Epithelial cell of prostate (primary cell): ENCODE data around the gene DENND4B.
A peak's percentile ranks its signal among the peaks of the same experiment; 100 is the strongest.

ENCODE experiments used
- DNase-seq: peaks from one replicate; pipeline ENCODE4 v3.0.0-alpha.2; 2011; ENCODE audit warnings: low read depth, low spot score
- H3K27ac ChIP-seq: fragments of 450-650 bp; 2 replicates; pipeline ENCODE4 v1.5.1; 2017; ENCODE audit warnings: mild to moderate bottlenecking

Gene DENND4B

DNA sequence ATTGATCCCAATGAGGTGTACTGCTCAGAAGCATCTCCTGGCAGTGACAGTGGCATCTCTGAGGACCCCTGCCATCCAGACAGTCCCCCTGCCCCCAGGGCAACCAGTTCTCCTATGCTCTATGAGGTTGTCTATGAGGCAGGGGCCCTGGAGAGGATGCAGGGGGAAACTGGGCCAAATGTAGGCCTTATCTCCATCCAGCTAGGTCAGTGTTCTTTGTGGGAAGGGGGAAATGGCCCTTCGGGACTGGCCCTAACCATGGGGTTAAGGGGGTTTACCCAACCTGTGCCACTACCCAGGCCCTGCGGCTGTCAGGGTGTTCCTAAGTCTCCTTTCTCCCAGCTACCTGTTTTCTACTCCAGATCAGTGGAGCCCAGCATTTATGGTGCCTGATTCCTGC lies 22.5 kb upstream of the DENND4B start:
- no peak overlapping the region for H3K27ac ChIP-seq
- DNase-seq, result no peak

DNA sequence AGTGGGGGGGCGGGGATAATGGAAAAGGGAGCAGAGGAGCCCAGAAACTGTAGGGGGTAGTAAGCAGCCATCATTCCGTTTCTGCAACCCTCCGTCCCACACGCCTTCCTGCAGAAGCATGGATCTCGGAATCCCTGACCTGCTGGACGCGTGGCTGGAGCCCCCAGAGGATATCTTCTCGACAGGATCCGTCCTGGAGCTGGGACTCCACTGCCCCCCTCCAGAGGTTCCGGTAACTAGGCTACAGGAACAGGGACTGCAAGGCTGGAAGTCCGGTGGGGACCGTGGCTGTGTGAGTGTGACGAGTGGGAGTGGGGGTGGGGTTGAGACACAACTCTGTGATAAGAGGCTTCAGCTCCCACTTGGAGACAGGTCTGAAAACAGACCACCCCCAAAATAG lies 21.9 kb upstream of the DENND4B start:
- no peak for DNase-seq
- H3K27ac ChIP-seq, result no peak overlapping the region

DNA sequence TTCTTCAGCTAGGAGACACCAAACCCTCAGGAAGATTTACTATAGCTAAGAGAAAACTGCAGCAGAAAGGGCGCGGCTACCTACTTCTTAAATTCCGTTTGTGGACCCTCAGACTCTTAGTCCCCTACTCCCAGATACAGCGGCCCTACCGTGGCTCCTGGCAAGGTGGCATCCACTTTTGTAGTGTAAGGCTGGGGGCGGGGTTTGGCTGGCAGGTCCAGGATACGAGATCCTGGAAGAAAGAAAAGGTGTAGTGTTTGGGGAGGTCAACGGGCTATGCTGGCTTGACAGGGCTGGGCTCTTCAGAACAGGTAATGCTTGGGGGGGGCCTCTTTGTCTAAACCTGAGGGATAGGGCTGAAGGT lies 21.5 kb upstream of the DENND4B start:
- no peak for DNase-seq

DNA sequence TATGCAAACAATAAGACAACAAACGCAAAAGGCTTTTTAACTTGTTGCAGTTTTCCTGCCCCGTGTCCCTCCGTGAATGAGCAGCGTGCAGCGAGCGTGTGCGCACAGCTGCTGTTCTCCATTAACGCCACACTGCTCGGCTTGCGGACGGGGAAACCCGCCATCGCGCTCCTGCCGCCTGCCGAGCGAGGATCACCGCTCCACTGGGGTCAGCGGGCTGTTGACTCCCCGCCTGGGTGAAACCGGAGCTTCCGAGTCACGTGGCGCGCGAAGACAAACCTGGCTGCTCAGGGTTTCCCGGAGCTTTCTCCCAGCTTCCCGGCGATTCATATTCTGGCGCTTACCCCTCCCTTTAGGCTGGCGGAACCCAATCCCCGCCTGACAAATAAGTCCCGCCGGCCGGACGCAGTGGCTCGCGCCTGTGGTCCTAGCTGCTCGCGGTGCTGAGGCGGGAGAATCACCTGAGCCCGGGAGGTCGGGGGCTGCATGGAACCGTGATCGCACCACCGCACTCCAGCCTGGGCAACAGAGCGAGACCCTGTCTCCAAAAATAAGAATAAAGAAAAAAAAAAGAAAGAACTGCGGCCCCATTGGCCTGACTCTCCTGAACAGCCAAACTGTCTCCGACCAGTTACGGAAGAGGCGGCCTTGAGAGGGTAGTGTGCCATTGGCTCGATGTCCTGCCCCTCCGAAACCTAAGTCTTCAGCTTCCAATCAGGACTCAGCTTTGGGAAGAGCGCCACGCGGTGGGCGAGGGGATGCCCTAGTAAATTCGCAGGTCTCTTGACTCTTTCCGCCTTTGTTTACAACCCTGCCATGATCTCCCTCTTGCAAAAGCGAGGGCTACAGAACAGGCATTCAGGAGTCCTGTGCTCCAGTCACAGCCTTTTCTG lies 20.8 kb upstream of the DENND4B start, which contains the start of gene CREB3L4:
Gene CREB3L4 (plus strand): TSS at position 796 of the 893 bp plus-strand sequence. CDS start 624 bp downstream, outside the sequence.
- peak; percentile 88 for DNase-seq
- H3K27ac ChIP-seq, result peak within 1 kb of the TSS; percentile 79

More for the DNA sequence above, 21.5 kb upstream of the DENND4B start:
- peak overlapping the region; percentile 79 for H3K27ac ChIP-seq

DNA sequence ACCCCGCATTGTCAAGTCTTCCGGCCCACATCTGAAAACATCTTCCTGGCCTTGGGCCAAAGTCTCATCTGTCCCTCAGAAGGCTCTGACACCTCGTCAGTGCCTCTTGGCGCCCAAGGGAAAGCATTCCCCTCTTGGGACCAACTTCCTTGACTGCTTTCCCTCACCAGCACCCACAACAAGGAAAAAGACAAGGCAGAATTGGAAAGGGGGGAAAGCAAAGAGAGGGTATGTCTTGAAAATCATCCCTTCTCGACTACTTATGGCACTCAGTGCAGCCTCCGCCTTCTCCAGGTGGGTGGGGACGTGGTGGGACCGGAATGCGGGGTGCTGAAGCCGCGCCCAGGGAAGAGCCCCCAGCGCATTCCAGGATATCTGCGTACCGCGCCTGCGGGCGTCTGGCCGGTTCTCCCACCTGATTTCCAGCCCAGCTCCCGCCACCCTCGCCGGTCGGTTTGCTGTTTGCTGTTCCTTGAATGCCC lies 17.4 kb upstream of the DENND4B start:
- DNase-seq, result no peak
- H3K27ac ChIP-seq, result peak overlapping the region; percentile 93

DNA sequence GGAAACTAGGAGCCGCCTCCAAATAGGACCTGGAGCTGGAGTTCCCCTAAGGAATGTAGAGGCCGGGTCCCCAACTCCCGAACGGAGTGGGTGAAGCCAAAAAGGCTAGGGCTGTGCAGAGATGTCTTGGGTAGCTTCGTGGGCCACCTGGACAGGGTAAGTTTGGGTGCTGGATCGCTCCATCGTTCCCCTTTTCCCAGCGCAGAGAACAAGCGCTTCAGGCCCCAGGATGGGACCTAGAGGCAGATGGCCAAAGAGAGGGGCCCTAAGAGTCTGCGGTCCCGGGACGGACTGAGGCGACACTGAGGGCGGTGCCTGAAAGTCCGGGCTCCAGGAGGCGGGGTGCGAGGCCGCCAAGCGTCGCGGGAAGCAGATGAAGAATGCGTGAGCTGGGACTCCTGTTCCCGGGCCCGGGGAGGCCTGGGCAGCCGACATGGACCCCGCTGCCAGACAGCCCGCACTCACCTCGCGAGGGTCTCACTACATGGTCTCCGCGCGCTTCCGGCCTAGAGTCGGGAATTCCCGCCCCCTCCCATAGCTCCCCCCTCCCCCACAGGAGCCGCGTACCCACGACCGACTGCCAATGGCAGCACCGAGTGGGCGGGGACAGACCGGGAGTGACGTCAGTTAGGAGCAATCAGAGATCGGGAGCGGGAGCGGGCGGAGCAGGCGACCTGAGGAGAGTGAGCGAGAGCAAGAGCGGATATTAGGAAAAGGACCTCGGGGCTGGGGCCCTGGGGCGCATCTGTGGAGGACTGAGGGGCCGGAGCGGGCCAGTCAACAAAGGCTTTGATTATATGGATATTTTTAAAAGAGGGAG lies 16.7 kb upstream of the DENND4B start, which contains the start of gene SLC39A1:
Gene SLC39A1 (minus strand): TSS at position 508 of the 820 bp plus-strand sequence. CDS start 822 bp downstream, outside the sequence.
- DNase-seq, result peak; percentile 72
- H3K27ac ChIP-seq, result peak within 1 kb of the TSS; percentile 93

DNA sequence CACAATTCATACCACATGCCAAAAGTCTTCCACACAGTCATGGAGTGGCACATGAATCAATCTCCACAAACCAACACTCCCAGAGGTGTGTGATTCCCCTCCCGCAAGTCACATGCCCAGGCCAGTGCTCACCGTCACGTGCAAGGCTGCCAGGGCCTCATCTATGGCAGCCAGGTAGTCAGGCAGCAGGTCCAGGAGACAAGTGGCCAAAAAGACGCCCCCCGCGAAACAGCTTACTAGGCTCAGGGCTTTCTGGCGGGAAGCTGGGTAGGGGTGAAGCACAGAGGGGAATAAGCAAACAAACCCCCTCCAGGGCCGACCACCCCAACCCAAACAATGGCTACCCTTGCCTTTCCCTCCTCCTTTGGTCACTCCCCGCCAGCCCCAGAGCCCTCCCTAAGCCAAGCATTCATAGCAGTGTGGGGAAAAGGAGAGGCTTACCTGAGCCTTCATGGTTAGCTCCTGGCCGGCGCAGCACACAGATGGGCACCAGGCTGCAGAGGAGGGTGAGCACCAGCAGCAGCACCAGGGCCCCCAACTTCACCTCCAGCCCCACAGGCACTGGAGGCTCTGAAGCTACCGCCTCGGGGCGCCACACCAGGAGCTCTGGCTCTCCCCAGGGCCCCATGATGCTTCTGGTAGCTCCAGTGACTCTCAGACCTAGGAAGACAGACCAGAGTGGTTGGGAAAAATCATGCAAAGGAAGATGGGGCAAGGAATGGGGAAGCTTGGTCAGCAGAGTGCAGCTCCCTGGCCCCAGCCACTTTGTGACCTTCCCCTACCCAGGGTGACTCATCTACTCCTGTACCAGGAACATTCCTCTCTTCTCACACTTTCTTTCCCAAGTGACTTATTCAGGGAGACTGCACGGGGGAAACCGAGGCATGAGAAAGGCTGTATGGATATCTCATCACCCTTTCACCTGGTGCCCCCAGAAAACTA lies 15.8 kb upstream of the DENND4B start:
- DNase-seq, result no peak

DNA sequence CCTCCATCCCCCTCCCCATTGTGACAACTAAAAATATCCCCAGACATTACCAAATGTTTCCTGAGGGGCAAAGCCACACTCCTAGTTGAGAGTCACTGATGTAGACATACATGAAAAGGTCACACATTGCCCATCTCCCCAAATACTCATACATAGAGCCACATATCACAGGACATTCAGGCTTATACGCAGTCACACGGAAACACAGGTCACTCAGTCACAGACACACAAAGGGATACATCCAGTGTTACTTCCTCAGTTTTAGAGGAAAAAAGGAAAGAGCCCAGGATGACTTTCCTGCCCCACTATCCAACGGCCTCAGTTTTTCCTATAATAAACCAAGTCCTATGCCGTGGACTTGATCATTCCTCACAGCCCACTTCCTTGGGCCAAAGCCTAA lies 14.9 kb upstream of the DENND4B start:
- DNase-seq, result no peak
- peak overlapping the region; percentile 93 for H3K27ac ChIP-seq

More for the DNA sequence above, 15.8 kb upstream of the DENND4B start:
- H3K27ac ChIP-seq, result peak overlapping the region; percentile 93

DNA sequence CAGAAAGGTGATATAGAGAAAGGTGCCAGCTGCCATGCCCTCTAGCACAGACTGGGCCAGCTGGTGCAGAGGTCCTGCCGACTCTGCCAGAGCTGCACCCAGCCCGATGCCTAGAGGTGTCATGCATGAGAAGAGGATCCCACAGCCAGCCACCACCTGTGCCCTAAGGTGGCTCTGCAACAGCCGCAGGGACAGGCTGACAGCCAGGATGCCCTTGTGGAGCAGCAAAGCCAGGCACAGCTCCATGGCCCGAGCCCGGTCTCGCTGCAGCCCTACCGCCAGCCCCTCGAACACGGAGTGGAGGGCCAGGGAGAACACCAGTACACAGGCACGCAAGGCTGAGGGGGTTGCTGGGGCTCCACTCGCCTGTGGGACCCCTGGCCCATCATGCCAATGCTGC lies 13.7 kb upstream of the DENND4B start:
- no peak for DNase-seq
- H3K27ac ChIP-seq, result no peak overlapping the region

DNA sequence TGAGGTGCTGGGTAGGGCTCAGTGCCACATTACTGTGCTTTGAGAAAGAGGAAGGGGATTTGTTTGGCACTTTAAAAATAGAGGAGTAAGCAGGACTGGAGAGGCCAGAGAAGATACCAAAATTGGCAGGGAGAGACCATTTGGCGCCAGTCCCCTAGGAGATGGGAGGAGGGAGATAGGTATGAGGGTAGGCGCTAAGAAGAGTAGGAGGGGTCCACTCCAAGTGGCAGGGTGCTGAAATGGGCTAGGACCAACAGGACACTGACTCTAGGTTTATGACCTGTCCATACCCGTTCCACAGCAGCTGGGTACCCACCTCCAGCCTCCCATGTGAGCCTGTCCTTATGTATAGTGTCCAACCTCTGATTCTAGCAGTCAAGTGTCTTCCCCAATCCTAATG lies 12.9 kb upstream of the DENND4B start:
- no peak for DNase-seq
- no peak overlapping the region for H3K27ac ChIP-seq

DNA sequence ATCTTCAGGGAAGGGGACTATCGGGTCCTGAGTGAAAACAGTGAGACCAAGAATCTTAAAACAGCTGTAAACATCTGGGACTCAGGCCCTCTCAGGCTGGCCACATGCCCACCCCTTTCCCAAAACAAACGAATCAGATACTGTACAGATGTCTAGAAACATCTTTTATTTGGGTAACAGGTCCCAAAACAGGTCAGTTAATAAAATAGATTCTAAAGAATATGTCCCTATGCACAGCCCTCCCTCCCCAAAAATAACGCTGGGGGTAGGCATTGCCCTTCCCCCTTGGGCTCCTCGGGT lies 12.4 kb upstream of the DENND4B start:
- no peak for DNase-seq
- H3K27ac ChIP-seq, result peak overlapping the region; percentile 83

DNA sequence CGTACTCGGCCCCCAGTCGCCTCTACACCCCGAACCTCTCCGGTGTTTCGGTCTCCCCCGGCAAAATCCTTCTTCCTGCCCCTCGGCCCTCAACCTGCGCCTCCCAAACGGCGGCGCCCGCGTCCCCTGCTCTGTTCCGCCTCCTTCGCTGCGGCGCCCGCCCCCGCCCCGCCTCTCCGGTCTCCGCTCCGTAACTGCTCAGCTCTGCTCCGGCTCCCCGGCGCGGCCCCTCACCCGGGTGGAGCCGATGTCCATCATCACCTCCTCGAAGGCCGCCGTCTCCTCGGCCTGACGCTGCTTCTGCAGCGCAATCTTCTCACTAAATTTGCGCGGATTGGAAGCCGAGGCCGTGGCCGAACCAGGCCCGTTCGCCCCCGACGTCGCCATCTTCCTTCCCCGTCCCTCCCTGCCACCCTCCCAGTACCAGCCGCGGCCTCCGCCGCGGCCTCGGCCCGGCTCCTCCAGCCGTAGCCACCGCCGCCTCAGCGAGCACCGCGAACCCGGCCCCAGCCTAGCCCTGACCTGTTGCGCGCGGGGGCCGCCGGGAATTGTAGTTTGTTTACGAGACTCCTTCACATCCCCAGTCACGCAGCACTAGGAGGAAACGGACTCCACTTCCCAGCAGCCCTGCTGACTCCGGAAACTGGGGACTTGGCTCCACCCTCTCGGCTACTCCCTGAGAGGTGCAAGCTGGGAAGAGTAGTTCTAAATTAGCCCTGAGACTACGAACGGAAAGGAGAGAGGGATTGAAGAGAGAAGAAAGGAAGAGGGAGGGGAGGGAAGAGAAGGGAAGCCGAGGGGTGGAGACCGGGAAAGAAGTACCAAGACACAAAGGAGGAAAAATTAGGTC lies 11.8 kb upstream of the DENND4B start, which contains the start of gene CRTC2:
Gene CRTC2 (minus strand): TSS at position 502 of the 850 bp plus-strand sequence. CDS start 115 bp downstream, at position 387.
- DNase-seq, result peak; percentile 89
- peak within 1 kb of the TSS; percentile 83 for H3K27ac ChIP-seq

DNA sequence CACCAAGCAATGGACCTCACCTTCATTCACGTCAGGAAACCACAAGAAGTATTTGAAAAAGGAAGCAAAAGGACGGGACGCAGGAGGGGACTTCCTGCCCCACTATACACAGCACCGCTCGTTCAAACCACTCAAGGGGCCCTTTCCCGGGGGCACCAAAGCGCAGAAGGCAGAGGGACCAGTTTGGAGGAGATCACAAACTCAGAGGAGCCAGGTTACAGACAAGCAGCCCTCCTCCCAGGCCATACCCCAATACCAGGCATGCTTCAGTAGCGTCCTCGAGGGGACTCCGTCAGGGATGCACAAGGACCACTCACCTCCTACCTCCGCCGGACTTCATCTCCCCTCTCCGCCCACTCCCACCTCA lies 11.2 kb upstream of the DENND4B start:
- peak overlapping the region; percentile 83 for H3K27ac ChIP-seq
- DNase-seq, result no peak

DNA sequence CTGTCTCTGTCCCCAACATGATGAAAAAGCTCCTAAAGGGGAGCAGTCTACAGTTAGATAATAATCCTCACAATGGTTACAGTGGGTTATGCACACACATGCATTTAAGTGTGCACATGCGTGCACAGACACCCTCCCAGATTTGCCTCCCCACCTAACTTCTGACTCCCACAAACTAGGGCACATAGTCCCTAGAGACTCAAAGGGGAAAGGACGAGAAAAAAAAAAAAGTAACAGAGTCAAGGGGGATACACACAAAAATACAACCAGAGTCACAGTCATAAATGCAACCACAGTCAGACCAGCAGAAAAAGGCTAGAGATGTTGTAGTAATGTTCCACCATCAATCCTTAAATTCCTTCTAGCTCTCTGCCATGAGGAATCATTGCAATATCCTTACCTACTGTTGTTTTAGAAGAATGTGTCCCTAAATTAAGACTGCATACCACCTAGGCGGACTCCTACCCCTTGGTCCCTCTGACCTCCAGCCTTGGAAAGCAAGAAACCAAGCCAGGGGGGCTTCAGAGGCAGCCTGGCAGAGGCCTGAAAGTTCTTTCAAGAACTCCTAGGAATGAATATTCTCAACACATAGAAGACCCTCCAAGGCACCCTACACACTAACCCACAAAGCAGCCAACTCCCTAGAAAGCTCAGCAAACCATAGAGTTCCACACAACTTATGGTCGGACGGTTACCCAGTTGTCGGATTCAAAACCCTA lies 10.6 kb upstream of the DENND4B start:
- peak overlapping the region; percentile 83 for H3K27ac ChIP-seq
- DNase-seq, result no peak

DNA sequence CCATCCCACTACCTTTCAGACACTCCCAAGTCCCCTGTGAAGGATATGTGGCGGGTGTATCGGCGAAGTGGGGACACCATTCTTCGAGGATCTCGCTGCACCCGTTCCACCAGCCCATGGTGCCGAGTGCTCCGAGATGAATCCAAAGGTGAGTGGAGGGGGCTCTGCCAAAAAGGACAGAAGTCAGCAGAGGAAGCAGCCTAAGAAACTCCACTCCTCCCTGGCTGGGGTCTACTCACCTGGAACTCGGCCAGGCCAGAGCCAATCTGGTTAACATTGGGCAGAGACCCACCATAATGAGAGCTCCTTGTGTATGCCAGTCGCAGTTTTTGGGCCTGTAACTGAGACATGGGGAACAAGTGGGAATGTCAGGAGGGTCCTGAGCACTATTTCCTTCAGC lies 8.3 kb upstream of the DENND4B start:
- no peak overlapping the region for H3K27ac ChIP-seq
- DNase-seq, result no peak

DNA sequence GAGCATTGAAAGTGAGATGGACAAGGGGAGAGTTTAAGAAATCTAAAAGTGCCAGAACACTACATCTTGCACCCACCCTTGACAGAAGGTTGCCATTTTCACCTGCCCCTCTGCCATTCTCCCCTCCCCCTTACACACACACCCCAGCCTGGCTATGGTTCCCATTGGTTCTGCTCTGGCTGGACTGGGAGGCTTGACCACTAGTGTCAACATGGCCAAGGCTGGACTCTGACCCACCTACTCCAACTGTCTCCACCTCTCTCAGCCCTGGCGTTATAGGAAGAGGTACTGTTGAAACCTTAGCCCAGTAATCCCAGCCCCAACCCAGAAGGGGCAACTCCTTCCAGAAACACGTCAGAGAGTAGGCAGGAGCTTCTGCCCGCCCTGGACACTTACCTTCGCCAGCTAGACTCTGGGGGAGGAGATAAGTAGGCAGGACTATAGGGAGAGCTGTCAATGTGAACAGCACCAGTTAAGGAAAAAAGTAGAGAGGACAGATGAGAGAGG lies 7.4 kb upstream of the DENND4B start:
- no peak overlapping the region for H3K27ac ChIP-seq

DNA sequence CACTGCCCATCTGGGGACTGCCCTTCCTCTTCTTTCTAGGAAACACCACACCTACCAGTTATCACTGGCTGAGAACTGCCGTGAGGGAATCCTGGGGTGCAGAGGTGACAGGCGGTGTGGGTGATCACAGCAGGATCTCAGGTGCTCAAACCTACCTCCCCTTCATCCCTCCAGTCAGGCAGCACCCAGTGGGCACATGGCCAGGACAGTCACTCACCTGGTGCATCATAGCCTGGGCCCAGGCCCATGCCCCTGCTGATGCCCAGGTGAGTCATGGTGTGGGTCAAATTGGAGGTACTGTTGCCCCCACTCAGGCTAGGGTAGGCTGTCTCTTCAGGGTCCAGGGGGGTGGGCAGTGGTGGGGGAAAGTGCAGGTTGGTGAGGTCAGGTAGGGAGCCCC lies 5.3 kb upstream of the DENND4B start:
- H3K27ac ChIP-seq, result no peak overlapping the region
- no peak for DNase-seq

More for the DNA sequence above, 7.4 kb upstream of the DENND4B start:
- DNase-seq, result no peak

DNA sequence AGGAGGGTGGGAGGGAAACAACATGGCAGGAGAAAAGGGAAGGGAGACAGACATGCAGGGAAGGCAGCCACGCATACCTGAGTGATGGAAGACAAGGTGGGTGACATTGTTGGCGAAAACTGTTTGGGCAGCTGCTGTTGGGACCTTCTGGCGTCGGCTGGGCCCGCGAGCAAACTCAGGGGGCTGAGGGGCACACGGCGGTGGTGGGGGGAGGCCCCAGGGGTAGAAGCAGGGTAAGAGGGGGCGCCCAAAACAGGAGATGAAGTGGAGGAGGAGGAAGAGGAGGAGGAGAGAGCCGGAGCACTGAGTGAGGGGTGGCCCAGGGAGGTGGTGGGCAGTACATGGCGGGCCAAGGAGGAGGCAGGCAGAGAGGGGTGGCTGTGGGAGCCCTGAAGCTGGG lies 4.7 kb upstream of the DENND4B start:
- DNase-seq, result no peak
- no peak overlapping the region for H3K27ac ChIP-seq
